HUES48 (cell line): Measurements from ENCODE around the gene DIPK1C.

Source experiments
- H3K27ac ChIP-seq: one replicate; pipeline ENCODE4 v1.7.0; 2013; ENCODE audit warnings: low read depth, low read length, inconsistent platforms
- H3K27me3 ChIP-seq: 2 replicates; pipeline ENCODE4 v1.6.1; 2013; ENCODE audit warnings: mild to moderate bottlenecking, low read length; ENCODE audit not compliant: control insufficient read depth, insufficient read depth
- H3K36me3 ChIP-seq: 2 replicates; pipeline ENCODE4 v1.6.1; 2013; ENCODE audit warnings: low read length; ENCODE audit not compliant: control insufficient read depth, insufficient read depth
- H3K4me1 ChIP-seq: 2 replicates; pipeline ENCODE4 v1.6.1; 2013; ENCODE audit warnings: mild to moderate bottlenecking, low read length; ENCODE audit not compliant: control insufficient read depth, insufficient read depth
- H3K4me3 ChIP-seq: 2 replicates; pipeline ENCODE4 v1.5.1; 2013; ENCODE audit warnings: mild to moderate bottlenecking, low read depth, low read length
- H3K9ac ChIP-seq: 2 replicates; pipeline ENCODE4 v1.6.1; 2013; ENCODE audit warnings: mild to moderate bottlenecking, low read depth, low read length, moderate library complexity
- H3K9me3 ChIP-seq: 2 replicates; pipeline ENCODE4 v1.6.1; 2013; ENCODE audit warnings: low read length; ENCODE audit not compliant: control insufficient read depth, insufficient read depth

Gene DIPK1C

GRCh38 chr18:74435740-74436139 is 21.4 kb downstream of the DIPK1C start:
- H3K27ac ChIP-seq, result no peak overlapping the region
- H3K27me3 ChIP-seq, result no peaks in the 10 kb centered on the region; the same call in 1 of the 2 replicates
- no peaks in the 10 kb centered on the region for H3K36me3 ChIP-seq
- H3K9me3 ChIP-seq, result no peaks in the 10 kb centered on the region
- H3K4me1 ChIP-seq, result peaks cover 6% of the 10 kb centered on the region
- no peak overlapping the region for H3K4me3 ChIP-seq
- no peak overlapping the region for H3K9ac ChIP-seq

GRCh38 chr18:74434466-74434865 is 22.6 kb downstream of the DIPK1C start:
- Histone ChIP-seq H3K4me1 (peaks cover 6% of the 10 kb centered on the region), H3K9me3 (no peaks in the 10 kb centered on the region), H3K9ac (no peak overlapping the region), H3K27me3 (no peaks in the 10 kb centered on the region; the same call in 1 of the 2 replicates), H3K4me3 (no peak overlapping the region), H3K36me3 (no peaks in the 10 kb centered on the region), H3K27ac (no peak overlapping the region)

GRCh38 chr18:74430806-74431571 is 26.1 kb downstream of the DIPK1C start:
- H3K9me3 ChIP-seq, result no peaks in the 10 kb centered on the region

GRCh38 chr18:74430231-74430630 is 26.9 kb downstream of the DIPK1C start:
- Histone ChIP-seq H3K9me3 (no peaks in the 10 kb centered on the region), H3K4me3 (no peak overlapping the region), H3K36me3 (no peaks in the 10 kb centered on the region), H3K27ac (no peak overlapping the region), H3K4me1 (no peaks in the 10 kb centered on the region), H3K9ac (no peak overlapping the region), H3K27me3 (no peaks in the 10 kb centered on the region)

More at GRCh38 chr18:74430806-74431571, 26.1 kb downstream of the DIPK1C start:
- Histone ChIP-seq H3K27ac (no peak overlapping the region), H3K4me3 (no peak overlapping the region), H3K36me3 (no peaks in the 10 kb centered on the region), H3K9ac (no peak overlapping the region), H3K4me1 (0 out of 2 replicates have a peak, but pooled peaks cover under 1% of the 10 kb centered on the region), H3K27me3 (no peaks in the 10 kb centered on the region; the same call in 1 of the 2 replicates)

GRCh38 chr18:74429096-74429495 is 28.0 kb downstream of the DIPK1C start:
- no peak overlapping the region for H3K4me3 ChIP-seq
- H3K27ac ChIP-seq, result no peak overlapping the region
- H3K9me3 ChIP-seq, result no peaks in the 10 kb centered on the region
- no peaks in the 10 kb centered on the region for H3K4me1 ChIP-seq
- no peaks in the 10 kb centered on the region for H3K27me3 ChIP-seq
- no peak overlapping the region for H3K9ac ChIP-seq
- no peaks in the 10 kb centered on the region for H3K36me3 ChIP-seq

- H3K36me3 ChIP-seq, result no peaks in the 10 kb centered on the region
- H3K9ac ChIP-seq, result no peak overlapping the region
- H3K27me3 ChIP-seq, result no peaks in the 10 kb centered on the region
- H3K27ac ChIP-seq, result no peak overlapping the region
- H3K9me3 ChIP-seq, result no peaks in the 10 kb centered on the region
- no peak overlapping the region for H3K4me3 ChIP-seq
- H3K4me1 ChIP-seq, result no peaks in the 10 kb centered on the region
Measured at GRCh38 chr18:74427442-74428112, 29.5 kb downstream of the DIPK1C start.

- no peaks in the 10 kb centered on the region for H3K9me3 ChIP-seq
- H3K27me3 ChIP-seq, result no peaks in the 10 kb centered on the region
- no peaks in the 10 kb centered on the region for H3K4me1 ChIP-seq
- H3K27ac ChIP-seq, result no peak overlapping the region
- no peak overlapping the region for H3K4me3 ChIP-seq
- H3K9ac ChIP-seq, result no peak overlapping the region
- H3K36me3 ChIP-seq, result no peaks in the 10 kb centered on the region
Measured at GRCh38 chr18:74425876-74426275, 31.2 kb downstream of the DIPK1C start.

- H3K9ac ChIP-seq, result no peak overlapping the region
Measured at GRCh38 chr18:74425161-74425560, 31.9 kb downstream of the DIPK1C start.

GRCh38 chr18:74422541-74422940 is 34.6 kb downstream of the DIPK1C start:
- no peaks in the 10 kb centered on the region for H3K9me3 ChIP-seq
- H3K9ac ChIP-seq, result no peak overlapping the region
- H3K4me3 ChIP-seq, result no peak overlapping the region
- no peaks in the 10 kb centered on the region for H3K4me1 ChIP-seq
- H3K27me3 ChIP-seq, result no peaks in the 10 kb centered on the region
- H3K36me3 ChIP-seq, result no peaks in the 10 kb centered on the region
- H3K27ac ChIP-seq, result no peak overlapping the region

More at GRCh38 chr18:74425161-74425560, 31.9 kb downstream of the DIPK1C start:
- H3K27ac ChIP-seq, result no peak overlapping the region
- no peaks in the 10 kb centered on the region for H3K9me3 ChIP-seq
- no peaks in the 10 kb centered on the region for H3K27me3 ChIP-seq
- H3K36me3 ChIP-seq, result no peaks in the 10 kb centered on the region
- no peaks in the 10 kb centered on the region for H3K4me1 ChIP-seq
- no peak overlapping the region for H3K4me3 ChIP-seq

GRCh38 chr18:74420926-74421325 is 36.2 kb downstream of the DIPK1C start:
- Histone ChIP-seq H3K4me3 (no peak overlapping the region), H3K9me3 (no peaks in the 10 kb centered on the region), H3K9ac (no peak overlapping the region), H3K36me3 (no peaks in the 10 kb centered on the region), H3K27ac (no peak overlapping the region), H3K4me1 (no peaks in the 10 kb centered on the region), H3K27me3 (no peaks in the 10 kb centered on the region)

- Histone ChIP-seq H3K36me3 (no peaks in the 10 kb centered on the region), H3K4me3 (no peak overlapping the region), H3K9me3 (no peaks in the 10 kb centered on the region), H3K4me1 (no peaks in the 10 kb centered on the region), H3K27ac (no peak overlapping the region), H3K27me3 (no peaks in the 10 kb centered on the region), H3K9ac (no peak overlapping the region)
Measured at GRCh38 chr18:74420481-74420880, 36.6 kb downstream of the DIPK1C start.
